Suprapubic skin (tissue), 4 donors: ENCODE results near the gene STIM2. TPM values are rescaled to one million over a fixed set of nuclear protein-coding genes. Genes with fewer than 3 reads are reported as not detected.
A peak's percentile ranks its signal among the peaks of the same experiment; 100 is the strongest.

Experiments
- DNase-seq, 2 donors: peaks; one replicate each; pipeline ENCODE4 v3.0.0-alpha.2; 2019; ENCODE audit warnings: low spot score in 2 of 2
- H3K27ac ChIP-seq: fragments of 200-600 bp; sonication (generic); one replicate; pipeline ENCODE4 v1.5.1; 2019
- H3K27me3 ChIP-seq: fragments of 200-600 bp; sonication (generic); one replicate; pipeline ENCODE4 v1.5.1; 2019
- H3K36me3 ChIP-seq: fragments of 200-600 bp; sonication (generic); one replicate; pipeline ENCODE4 v1.5.1; 2019
- H3K4me1 ChIP-seq: fragments of 200-600 bp; sonication (generic); one replicate; pipeline ENCODE4 v1.5.1; 2019
- H3K4me3 ChIP-seq: fragments of 200-600 bp; sonication (generic); one replicate; pipeline ENCODE4 v1.5.1; 2019; ENCODE audit warnings: mild to moderate bottlenecking
- H3K9me3 ChIP-seq: fragments of 200-600 bp; sonication (generic); one replicate; pipeline ENCODE4 v1.5.1; 2019
- EP300 ChIP-seq: sonication (generic); formaldehyde crosslinking; IDR thresholded peaks from one replicate; pipeline ENCODE4 v1.6.1; 2017; ENCODE audit warnings: antibody characterized with exemption
- POLR2A ChIP-seq, 2 donors: fragments of 450-650 bp; IDR thresholded peaks; one replicate each; pipeline ENCODE4 v1.6.1; 2017; ENCODE audit warnings: antibody characterized with exemption in 2 of 2, mild to moderate bottlenecking in 2 of 2, moderate library complexity in 2 of 2
- POLR2AphosphoS5 ChIP-seq, 3 donors: sonication (generic); formaldehyde crosslinking; IDR thresholded peaks; one replicate each; pipeline ENCODE4 v1.6.1; 2017; ENCODE audit warnings: antibody characterized with exemption in 3 of 3
- WGBS: methylation state at CpG from one replicate; pipeline ENCODE4 v1.1.5; 2018; 5-methylcytosine and 5-hydroxymethylcytosine counted together
- total RNA-seq, 4 donors: library from RNA; depleted of rRNA; stranded (reverse); fragments of >200 nt; gene quantifications; one replicate each; pipeline ENCODE4 v1.1.0, GENCODE V29; 2016
- TF ChIP-seq, protein P1 (sequence below), 2 donors: fragments of 200-600 bp in 1 of 2; fragments of 450-650 bp in 1 of 2; sonication (generic) in 1 of 2; IDR thresholded peaks; one replicate each; pipeline ENCODE4 v1.5.1; 2016 to 2019; ENCODE audit warnings: antibody characterized with exemption in 2 of 2, mild to moderate bottlenecking in 1 of 2, moderate library complexity in 1 of 2

Gene STIM2
- total RNA-seq, 4 donors from 2014 or later = 20.2 to 37.3 (median 27.5) TPM

DNA sequence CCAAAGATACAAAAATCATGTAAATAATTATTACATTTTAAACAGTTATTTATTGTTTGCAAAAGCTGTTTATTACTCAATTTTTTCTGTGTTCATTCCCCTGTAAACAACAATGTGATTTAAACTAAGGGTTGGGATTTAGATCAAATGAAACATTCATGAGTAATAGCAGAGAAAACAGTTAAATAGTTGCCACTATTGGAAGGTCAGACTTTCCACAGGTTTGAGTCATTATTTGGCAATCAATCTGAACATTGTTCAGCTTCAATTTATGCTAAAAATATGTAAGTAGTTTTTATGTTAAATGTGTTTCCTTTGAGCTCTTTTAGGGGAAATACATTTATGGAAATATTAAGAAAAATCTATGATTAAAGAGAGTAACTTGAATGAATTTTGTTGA lies 144.9 kb downstream of the STIM2 start:
- peak overlapping the region; percentile 3 for H3K27ac ChIP-seq
- peaks cover 3% of the 10 kb centered on the region for H3K36me3 ChIP-seq
- no peaks in the 10 kb centered on the region for H3K27me3 ChIP-seq
- H3K4me1 ChIP-seq = peaks cover under 1% of the 10 kb centered on the region
- TF ChIP-seq, protein P1, sequence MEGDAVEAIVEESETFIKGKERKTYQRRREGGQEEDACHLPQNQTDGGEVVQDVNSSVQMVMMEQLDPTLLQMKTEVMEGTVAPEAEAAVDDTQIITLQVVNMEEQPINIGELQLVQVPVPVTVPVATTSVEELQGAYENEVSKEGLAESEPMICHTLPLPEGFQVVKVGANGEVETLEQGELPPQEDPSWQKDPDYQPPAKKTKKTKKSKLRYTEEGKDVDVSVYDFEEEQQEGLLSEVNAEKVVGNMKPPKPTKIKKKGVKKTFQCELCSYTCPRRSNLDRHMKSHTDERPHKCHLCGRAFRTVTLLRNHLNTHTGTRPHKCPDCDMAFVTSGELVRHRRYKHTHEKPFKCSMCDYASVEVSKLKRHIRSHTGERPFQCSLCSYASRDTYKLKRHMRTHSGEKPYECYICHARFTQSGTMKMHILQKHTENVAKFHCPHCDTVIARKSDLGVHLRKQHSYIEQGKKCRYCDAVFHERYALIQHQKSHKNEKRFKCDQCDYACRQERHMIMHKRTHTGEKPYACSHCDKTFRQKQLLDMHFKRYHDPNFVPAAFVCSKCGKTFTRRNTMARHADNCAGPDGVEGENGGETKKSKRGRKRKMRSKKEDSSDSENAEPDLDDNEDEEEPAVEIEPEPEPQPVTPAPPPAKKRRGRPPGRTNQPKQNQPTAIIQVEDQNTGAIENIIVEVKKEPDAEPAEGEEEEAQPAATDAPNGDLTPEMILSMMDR (IDR thresholded peaks at IDR 0.05) = no peak
- no peak for TF ChIP-seq EP300
- TF ChIP-seq POLR2A (IDR thresholded peaks at IDR 0.05) = no peak
- no peak for TF ChIP-seq POLR2AphosphoS5 (IDR thresholded peaks at IDR 0.05)
- no peak overlapping the region for H3K4me3 ChIP-seq
- DNase-seq = no peak
- H3K9me3 ChIP-seq = no peaks in the 10 kb centered on the region

DNA sequence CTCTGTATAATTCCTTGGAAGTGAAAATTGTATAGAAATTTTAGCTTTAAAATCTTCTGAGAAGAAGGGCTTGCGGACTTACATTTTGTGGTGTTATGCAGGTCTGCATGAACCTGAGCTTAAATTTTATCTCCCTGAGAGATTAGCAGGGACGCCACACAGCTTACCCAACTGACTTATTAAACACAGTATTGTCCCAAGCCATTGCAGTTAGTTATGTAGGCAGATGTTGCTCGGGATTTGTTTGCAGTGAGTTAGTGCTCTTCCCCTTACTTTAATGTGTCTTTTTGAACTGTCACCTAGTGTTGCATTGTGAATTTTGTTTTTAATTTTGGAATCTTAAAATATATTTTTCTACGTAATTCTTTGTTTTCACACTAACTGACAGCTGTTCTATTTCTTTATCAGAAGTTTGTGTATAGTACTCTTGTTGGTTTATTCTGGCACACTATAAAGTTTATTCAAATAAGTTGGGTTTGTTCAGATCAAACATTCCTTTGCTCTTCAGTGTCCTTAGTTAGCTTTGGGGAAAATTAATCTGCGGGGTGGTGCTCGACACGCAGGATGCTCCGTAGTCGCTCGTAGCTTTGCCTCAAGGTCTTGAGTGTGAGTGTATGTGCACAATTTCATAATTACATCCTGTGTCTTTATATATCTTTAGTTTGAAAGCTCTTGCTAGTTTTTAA lies 145.4 kb downstream of the STIM2 start:
- DNase-seq = no peak
- H3K36me3 ChIP-seq = peaks cover 3% of the 10 kb centered on the region
- H3K4me3 ChIP-seq = no peak overlapping the region
- no peaks in the 10 kb centered on the region for H3K9me3 ChIP-seq
- TF ChIP-seq POLR2A (IDR thresholded peaks at IDR 0.05) (no peak), POLR2AphosphoS5 (IDR thresholded peaks at IDR 0.05) (no peak)
- peaks cover 2% of the 10 kb centered on the region for H3K4me1 ChIP-seq
- H3K27ac ChIP-seq = peak overlapping the region; percentile 3
- WGBS = 71% methylated on average over 10 of the region's 10 CpGs
- no peaks in the 10 kb centered on the region for H3K27me3 ChIP-seq

DNA sequence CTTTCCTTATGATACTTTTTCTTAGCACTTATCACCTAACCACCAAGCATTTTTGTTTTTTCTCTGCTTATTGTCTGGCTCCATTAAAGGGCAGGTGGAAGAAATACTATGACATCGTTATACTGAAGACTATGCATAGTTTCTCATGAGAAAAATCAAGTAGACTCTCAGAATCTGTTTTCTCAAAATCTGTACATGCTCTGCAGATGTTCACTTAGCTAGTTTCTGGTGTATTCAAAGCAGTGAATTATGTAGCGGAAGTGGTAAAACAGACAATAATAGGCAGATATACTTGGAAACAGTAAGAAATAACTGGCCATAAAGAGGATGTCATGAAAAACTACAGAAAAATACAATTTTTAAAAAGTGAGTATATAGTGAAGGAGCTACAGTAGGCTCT lies 146.0 kb downstream of the STIM2 start:
- no peaks in the 10 kb centered on the region for H3K27me3 ChIP-seq
- no peak overlapping the region for H3K27ac ChIP-seq
- peaks cover 2% of the 10 kb centered on the region for H3K4me1 ChIP-seq
- WGBS = 11% methylated on average over 2 of the region's 2 CpGs
- H3K4me3 ChIP-seq = no peak overlapping the region
- TF ChIP-seq POLR2AphosphoS5 (IDR thresholded peaks at IDR 0.05) = no peak
- TF ChIP-seq POLR2A (IDR thresholded peaks at IDR 0.05) = no peak
- TF ChIP-seq, protein P1 (IDR thresholded peaks at IDR 0.05) = no peak
- DNase-seq = no peak
- no peaks in the 10 kb centered on the region for H3K9me3 ChIP-seq
- peaks cover 3% of the 10 kb centered on the region for H3K36me3 ChIP-seq

DNA sequence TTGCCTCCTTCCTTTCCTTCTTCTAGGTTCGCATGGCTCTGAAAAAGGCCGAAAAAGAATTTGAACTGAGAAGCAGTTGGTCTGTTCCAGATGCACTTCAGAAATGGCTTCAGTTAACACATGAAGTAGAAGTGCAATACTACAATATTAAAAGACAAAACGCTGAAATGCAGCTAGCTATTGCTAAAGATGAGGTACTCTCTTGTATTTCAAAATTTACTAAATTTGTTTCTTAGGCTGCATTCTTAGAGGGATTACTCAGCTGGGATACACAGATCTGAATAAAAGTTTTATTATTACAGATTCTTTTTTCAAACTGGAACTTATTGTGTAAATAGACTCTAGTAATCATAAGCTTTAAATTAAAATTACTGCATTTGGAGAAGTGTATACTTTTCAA lies 146.9 kb downstream of the STIM2 start:
- peak overlapping the region; percentile 2 for H3K27ac ChIP-seq
- no peak for DNase-seq
- H3K9me3 ChIP-seq = no peaks in the 10 kb centered on the region
- H3K36me3 ChIP-seq = peaks cover 3% of the 10 kb centered on the region
- H3K27me3 ChIP-seq = no peaks in the 10 kb centered on the region
- H3K4me1 ChIP-seq = peaks cover 2% of the 10 kb centered on the region
- WGBS = 77% methylated on average over 3 of the region's 3 CpGs
- TF ChIP-seq POLR2A (IDR thresholded peaks at IDR 0.05) = no peak
- TF ChIP-seq EP300 = no peak
- TF ChIP-seq, protein P1 (IDR thresholded peaks at IDR 0.05) = no peak
- TF ChIP-seq POLR2AphosphoS5 (IDR thresholded peaks at IDR 0.05) = no peak
- no peak overlapping the region for H3K4me3 ChIP-seq

DNA sequence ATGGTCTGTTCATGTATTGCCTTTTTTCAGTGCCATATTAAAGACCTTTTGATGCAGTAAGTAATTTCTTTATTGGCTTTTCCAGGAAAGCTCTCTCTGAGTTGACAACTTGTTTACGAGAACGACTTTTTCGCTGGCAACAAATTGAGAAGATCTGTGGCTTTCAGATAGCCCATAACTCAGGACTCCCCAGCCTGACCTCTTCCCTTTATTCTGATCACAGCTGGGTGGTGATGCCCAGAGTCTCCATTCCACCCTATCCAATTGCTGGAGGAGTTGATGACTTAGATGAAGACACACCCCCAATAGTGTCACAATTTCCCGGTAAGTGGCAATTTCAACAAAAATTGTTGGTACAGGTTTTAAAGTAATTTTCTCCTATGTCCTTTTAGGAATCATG lies 148.0 kb downstream of the STIM2 start:
- H3K27me3 ChIP-seq = no peaks in the 10 kb centered on the region
- TF ChIP-seq, protein P1 (IDR thresholded peaks at IDR 0.05) = no peak
- 64% methylated on average over 4 of the region's 4 CpGs for WGBS
- H3K36me3 ChIP-seq = peaks cover 3% of the 10 kb centered on the region
- H3K4me1 ChIP-seq = peaks cover 2% of the 10 kb centered on the region
- no peak overlapping the region for H3K27ac ChIP-seq
- H3K4me3 ChIP-seq = no peak overlapping the region
- DNase-seq = no peak
- H3K9me3 ChIP-seq = no peaks in the 10 kb centered on the region

DNA sequence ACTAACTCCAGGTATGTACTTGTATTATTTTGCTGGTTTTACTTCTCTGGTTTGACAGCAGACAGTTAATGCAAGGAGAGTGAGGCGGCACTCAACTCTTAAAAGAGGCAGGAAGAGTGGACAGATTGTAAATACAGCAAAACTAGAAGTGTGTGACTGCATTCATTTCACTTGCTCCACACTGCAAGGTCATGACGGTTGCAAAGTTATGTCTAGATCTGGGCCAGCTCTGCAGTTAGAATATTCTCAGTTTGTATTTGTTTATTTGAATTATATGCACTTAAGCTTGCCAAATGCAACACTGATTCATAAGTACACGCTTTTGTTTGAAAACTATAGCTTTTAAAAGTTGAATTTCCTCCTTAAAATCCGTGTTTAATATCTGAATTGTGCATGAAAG lies 148.9 kb downstream of the STIM2 start:
- H3K27ac ChIP-seq = no peak overlapping the region
- DNase-seq = no peak
- no peaks in the 10 kb centered on the region for H3K27me3 ChIP-seq
- peaks cover 2% of the 10 kb centered on the region for H3K4me1 ChIP-seq
- H3K4me3 ChIP-seq = no peak overlapping the region
- no peak for TF ChIP-seq POLR2AphosphoS5 (IDR thresholded peaks at IDR 0.05)
- no peak for TF ChIP-seq POLR2A (IDR thresholded peaks at IDR 0.05)
- TF ChIP-seq EP300 = no peak
- TF ChIP-seq, protein P1 (IDR thresholded peaks at IDR 0.05) = no peak
- H3K9me3 ChIP-seq = no peaks in the 10 kb centered on the region
- 62% methylated on average over 4 of the region's 4 CpGs for WGBS
- H3K36me3 ChIP-seq = peaks cover 3% of the 10 kb centered on the region
